ENCODE results near the gene LRRK1. TPM values are rescaled to one million over a fixed set of nuclear protein-coding genes. Genes with fewer than 3 reads are reported as not detected.

The LRRK1 gene
- polyA plus RNA-seq, 1 donor (not counting 4 experiments of a cell fraction or from before 2014, with no cell fraction given): 6.2 TPM

DNA sequence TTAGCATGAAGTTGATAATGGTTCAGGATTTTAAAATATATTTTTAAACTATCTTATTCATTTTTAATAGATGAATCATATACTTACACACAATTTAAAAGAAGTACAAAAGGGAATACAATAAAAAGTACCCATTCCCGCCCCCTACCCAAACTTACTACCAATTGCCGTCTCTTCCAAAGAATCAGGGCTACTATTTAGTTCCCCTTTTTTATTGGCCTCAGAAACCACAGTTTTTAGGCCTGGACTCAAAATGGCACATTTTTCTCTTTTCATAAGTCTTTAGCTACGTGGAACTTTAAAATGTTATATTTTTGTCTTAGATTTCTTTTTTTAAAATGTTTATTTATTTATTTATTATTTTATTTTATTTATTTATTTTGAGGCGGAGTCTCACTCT, 18.0 kb downstream of the LRRK1 start:
- TF ChIP-seq CTCF (optimal IDR thresholded peaks at IDR 0.05 in 1 of 3, IDR thresholded peaks at IDR 0.05 in 1 of 3, conservative IDR thresholded peaks at IDR 0.05 in 1 of 3; ENCODE audit: extremely low read depth in 1 of 3, insufficient read depth in 2 of 3, low read length in 3 of 3) (no peak), EZH2 (IDR thresholded peaks at IDR 0.05; ENCODE audit: low read length) (no peak)
- no peaks in the 10 kb centered on the region for H3K4me1 ChIP-seq (ENCODE audit: control insufficient read depth, extremely low read depth, insufficient read depth, low read length)
- H3K79me2 ChIP-seq (ENCODE audit: control insufficient read depth, insufficient read depth, low read length): peaks cover 8% of the 10 kb centered on the region
- no peak for DNase-seq (ENCODE audit: low read depth, low spot score)
- peaks cover 0 to 2% of the 10 kb centered on the region in 2 experiments for H3K36me3 ChIP-seq (ENCODE audit: control insufficient read depth in 2 of 2, extremely low read depth in 1 of 2, insufficient read depth in 2 of 2, low read length in 2 of 2)
- H3K9me1 ChIP-seq (ENCODE audit: control insufficient read depth, extremely low read depth, insufficient read depth, low read length): peaks cover 2% of the 10 kb centered on the region
- no peaks in the 10 kb centered on the region for H3K9me3 ChIP-seq (ENCODE audit: control insufficient read depth, low read depth, low read length)
- no peaks in the 10 kb centered on the region for H4K20me1 ChIP-seq (ENCODE audit: control insufficient read depth, extremely low read depth, insufficient read depth, low read length)
- no peak overlapping the region for H2AFZ ChIP-seq (ENCODE audit: control insufficient read depth, low read length)
- no peak overlapping the region for H3K27ac ChIP-seq (ENCODE audit: control insufficient read depth, insufficient read depth, low read length)
- dilution Hi-C loops (cut with MboI; ENCODE audit: extremely low pct_ligation_motif_present, low sequenced_read_pairs): no loop called here
- no peak overlapping the region for H3K4me3 ChIP-seq (ENCODE audit: control insufficient read depth in 2 of 3, extremely low read depth in 1 of 3, insufficient read depth in 2 of 3, low read depth in 1 of 3, low read length in 3 of 3)
- H3K9ac ChIP-seq (ENCODE audit: control insufficient read depth, extremely low read depth, insufficient read depth, low read length): no peak overlapping the region
- no peak for FAIRE-seq
- H3K4me2 ChIP-seq (ENCODE audit: control insufficient read depth, extremely low read depth, insufficient read depth, low read depth, low read length): no peak overlapping the region
- no peaks in the 10 kb centered on the region for H3K27me3 ChIP-seq (ENCODE audit: control insufficient read depth, extremely low read depth, insufficient read depth, low read length)

DNA sequence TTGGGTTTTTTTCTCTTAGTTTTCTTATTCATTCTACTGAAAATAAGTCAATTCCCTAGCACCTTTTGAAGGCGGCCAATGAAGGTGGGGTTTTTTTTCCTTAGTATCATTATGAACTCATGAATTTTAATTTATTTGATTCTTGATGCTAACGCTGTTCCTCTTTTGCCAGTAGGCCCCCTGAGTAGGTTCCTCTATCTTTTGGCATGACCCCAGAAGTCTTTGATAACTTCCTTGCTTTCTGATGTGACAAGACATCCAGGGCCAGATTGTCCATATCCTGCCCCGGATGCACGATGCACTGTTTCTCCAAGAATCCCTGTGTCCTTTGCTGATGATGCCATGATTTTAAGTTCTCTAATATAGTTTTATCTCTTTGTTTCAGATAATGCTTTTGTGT, 20.6 kb downstream of the LRRK1 start:
- TF ChIP-seq CTCF (optimal IDR thresholded peaks at IDR 0.05 in 1 of 3, IDR thresholded peaks at IDR 0.05 in 1 of 3, conservative IDR thresholded peaks at IDR 0.05 in 1 of 3; ENCODE audit: extremely low read depth in 1 of 3, insufficient read depth in 2 of 3, low read length in 3 of 3) (no peak), EZH2 (IDR thresholded peaks at IDR 0.05; ENCODE audit: low read length) (no peak)
- no peaks in the 10 kb centered on the region for H3K9me3 ChIP-seq (ENCODE audit: control insufficient read depth, low read depth, low read length)
- no peaks in the 10 kb centered on the region for H4K20me1 ChIP-seq (ENCODE audit: control insufficient read depth, extremely low read depth, insufficient read depth, low read length)
- no peaks in the 10 kb centered on the region for H3K36me3 ChIP-seq (ENCODE audit: control insufficient read depth in 2 of 2, extremely low read depth in 1 of 2, insufficient read depth in 2 of 2, low read length in 2 of 2)
- no peak overlapping the region for H3K4me3 ChIP-seq (ENCODE audit: control insufficient read depth in 2 of 3, extremely low read depth in 1 of 3, insufficient read depth in 2 of 3, low read depth in 1 of 3, low read length in 3 of 3)
- H3K4me1 ChIP-seq (ENCODE audit: control insufficient read depth, extremely low read depth, insufficient read depth, low read length): no peaks in the 10 kb centered on the region
- dilution Hi-C loops (cut with MboI; ENCODE audit: extremely low pct_ligation_motif_present, low sequenced_read_pairs): no loop called here
- H3K27ac ChIP-seq (ENCODE audit: control insufficient read depth, insufficient read depth, low read length): no peak overlapping the region
- no peak overlapping the region for H3K4me2 ChIP-seq (ENCODE audit: control insufficient read depth, extremely low read depth, insufficient read depth, low read depth, low read length)
- no peak overlapping the region for H3K9ac ChIP-seq (ENCODE audit: control insufficient read depth, extremely low read depth, insufficient read depth, low read length)
- FAIRE-seq (no peak), DNase-seq (ENCODE audit: low read depth, low spot score) (no peak)
- H3K27me3 ChIP-seq (ENCODE audit: control insufficient read depth, extremely low read depth, insufficient read depth, low read length): no peaks in the 10 kb centered on the region
- H2AFZ ChIP-seq (ENCODE audit: control insufficient read depth, low read length): no peak overlapping the region
- peaks cover 2% of the 10 kb centered on the region for H3K9me1 ChIP-seq (ENCODE audit: control insufficient read depth, extremely low read depth, insufficient read depth, low read length)
- H3K79me2 ChIP-seq (ENCODE audit: control insufficient read depth, insufficient read depth, low read length): peaks cover 8% of the 10 kb centered on the region
